ENCODE data around the gene PKP1. TPM values are rescaled to one million over a fixed set of nuclear protein-coding genes. Genes with fewer than 3 reads are reported as not detected.

The PKP1 gene
- total and polyA plus RNA-seq, 3 donors from 2014 or later, result 0.11 to 0.63 (median 0.50) TPM

DNA sequence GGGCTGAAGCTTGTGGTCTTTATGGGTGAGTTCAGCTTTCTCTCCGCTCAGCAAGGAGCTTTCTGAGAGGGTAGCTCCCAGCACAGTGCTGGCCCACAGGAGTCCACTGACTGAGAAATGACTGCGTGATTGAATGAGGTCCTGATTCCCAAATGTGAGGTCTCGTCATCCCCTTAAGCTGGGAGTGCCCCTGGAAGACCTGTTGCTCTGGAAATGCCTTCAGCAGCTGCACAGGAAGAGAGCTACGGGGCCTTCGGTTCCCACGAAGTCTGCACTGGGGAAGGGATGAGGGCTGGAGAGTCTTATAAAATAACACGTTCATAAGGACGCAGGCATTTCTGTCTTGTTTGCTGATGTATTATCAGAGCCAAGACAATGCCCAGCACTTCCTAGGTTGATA lies 80.2 kb downstream of the PKP1 start:
- DNase-seq, result no peak
- intact Hi-C loops (cut with DNase I; ENCODE audit: low total_unique reads), result loop anchor here (10.0 kb wide), 1 partner anchor 109 kb away; no protein-coding TSS in a partner anchor

DNA sequence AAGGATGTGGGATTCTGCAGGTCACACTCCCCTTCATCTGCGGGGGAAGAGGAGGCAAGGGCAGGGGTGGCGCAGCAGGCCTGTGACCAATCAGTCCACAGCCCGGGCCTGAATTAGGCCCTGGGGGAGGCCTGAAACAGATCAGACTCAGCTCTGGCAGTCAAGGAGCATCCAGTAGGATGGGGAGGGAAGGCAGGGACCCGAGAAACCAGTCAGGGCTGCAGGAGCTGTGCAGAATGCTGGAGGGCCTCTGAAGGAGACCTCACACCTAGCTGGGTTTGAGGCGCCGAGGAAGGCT lies 81.5 kb downstream of the PKP1 start:
- Histone ChIP-seq H3K36me3 (ENCODE audit: low read depth, missing control alignments) (no peaks in the 10 kb centered on the region), H3K4me1 (no peaks in the 10 kb centered on the region), H3K27ac (no peak overlapping the region), H3K4me3 (no peak overlapping the region), H3K9me3 (no peaks in the 10 kb centered on the region), H3K27me3 (no peaks in the 10 kb centered on the region)
- intact Hi-C loops (cut with DNase I; ENCODE audit: low total_unique reads), result loop anchor here (10.0 kb wide), 1 partner anchor 110 kb away; no protein-coding TSS in a partner anchor
- TF ChIP-seq POLR2A (IDR thresholded peaks at IDR 0.05), result no peak
- TF ChIP-seq, protein P1, sequence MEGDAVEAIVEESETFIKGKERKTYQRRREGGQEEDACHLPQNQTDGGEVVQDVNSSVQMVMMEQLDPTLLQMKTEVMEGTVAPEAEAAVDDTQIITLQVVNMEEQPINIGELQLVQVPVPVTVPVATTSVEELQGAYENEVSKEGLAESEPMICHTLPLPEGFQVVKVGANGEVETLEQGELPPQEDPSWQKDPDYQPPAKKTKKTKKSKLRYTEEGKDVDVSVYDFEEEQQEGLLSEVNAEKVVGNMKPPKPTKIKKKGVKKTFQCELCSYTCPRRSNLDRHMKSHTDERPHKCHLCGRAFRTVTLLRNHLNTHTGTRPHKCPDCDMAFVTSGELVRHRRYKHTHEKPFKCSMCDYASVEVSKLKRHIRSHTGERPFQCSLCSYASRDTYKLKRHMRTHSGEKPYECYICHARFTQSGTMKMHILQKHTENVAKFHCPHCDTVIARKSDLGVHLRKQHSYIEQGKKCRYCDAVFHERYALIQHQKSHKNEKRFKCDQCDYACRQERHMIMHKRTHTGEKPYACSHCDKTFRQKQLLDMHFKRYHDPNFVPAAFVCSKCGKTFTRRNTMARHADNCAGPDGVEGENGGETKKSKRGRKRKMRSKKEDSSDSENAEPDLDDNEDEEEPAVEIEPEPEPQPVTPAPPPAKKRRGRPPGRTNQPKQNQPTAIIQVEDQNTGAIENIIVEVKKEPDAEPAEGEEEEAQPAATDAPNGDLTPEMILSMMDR (IDR thresholded peaks at IDR 0.05), result no peak
- no peak for DNase-seq
- WGBS, 2 donors, result 87 to 89% methylated on average over 6 of the region's 6 CpGs

More for the DNA sequence above, 80.2 kb downstream of the PKP1 start:
- no peak overlapping the region for H3K4me3 ChIP-seq
- TF ChIP-seq, protein P1 (IDR thresholded peaks at IDR 0.05), result no peak
- no peak for TF ChIP-seq POLR2A (IDR thresholded peaks at IDR 0.05)
- no peaks in the 10 kb centered on the region for H3K27me3 ChIP-seq
- WGBS, 2 donors, result 85 to 88% methylated on average over 8 of the region's 8 CpGs
- H3K27ac ChIP-seq, result no peak overlapping the region
- H3K4me1 ChIP-seq, result no peaks in the 10 kb centered on the region
- H3K9me3 ChIP-seq, result no peaks in the 10 kb centered on the region
- no peaks in the 10 kb centered on the region for H3K36me3 ChIP-seq (ENCODE audit: low read depth, missing control alignments)

DNA sequence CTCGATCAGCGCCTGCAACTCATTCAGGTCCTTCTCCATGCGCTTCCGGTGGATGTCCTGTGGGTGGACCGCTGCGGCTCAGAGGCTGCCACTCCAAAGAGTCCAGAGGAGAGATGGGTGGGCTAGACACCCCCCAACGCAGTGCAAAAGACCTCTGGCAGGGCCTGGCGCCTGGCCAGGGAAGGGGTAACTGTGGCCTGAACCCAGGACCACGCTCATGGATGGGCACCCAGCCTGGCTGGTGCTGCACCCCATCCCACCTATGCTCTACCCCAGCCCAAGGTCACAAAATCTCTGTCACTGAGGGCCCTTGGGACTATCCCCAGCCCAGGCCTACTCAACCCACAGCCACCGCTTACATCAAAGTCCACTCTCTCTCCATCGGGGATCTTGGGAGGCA lies 81.9 kb downstream of the PKP1 start:
- intact Hi-C loops (cut with DNase I; ENCODE audit: low total_unique reads), result loop anchor here (10.0 kb wide), 1 partner anchor 110 kb away; no protein-coding TSS in a partner anchor

DNA sequence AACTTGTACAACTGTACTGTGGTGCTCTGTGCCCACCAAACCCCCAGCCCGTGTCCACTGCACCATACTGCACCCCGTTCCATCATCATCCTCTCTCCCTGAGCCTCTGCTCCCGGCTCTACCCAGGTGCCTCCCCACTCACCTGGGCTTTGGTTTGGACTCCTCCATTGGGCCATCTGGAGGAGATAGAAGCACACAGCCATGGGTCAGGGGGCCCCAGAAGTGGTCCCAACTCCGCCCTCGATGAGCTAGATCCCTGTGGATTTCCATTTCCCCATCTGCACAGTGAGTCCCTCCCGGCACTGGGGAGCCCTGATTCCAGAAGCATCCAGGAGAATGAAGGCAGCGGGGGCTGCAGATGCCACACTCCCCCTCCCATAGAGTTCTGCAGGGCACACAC lies 83.4 kb downstream of the PKP1 start:
- Histone ChIP-seq H3K27me3 (no peaks in the 10 kb centered on the region), H3K27ac (no peak overlapping the region), H3K36me3 (ENCODE audit: low read depth, missing control alignments) (no peaks in the 10 kb centered on the region), H3K9me3 (no peaks in the 10 kb centered on the region), H3K4me1 (no peaks in the 10 kb centered on the region), H3K4me3 (no peak overlapping the region)
- intact Hi-C loops (cut with DNase I; ENCODE audit: low total_unique reads), result loop anchor here (10.0 kb wide), 1 partner anchor 112 kb away; no protein-coding TSS in a partner anchor
- TF ChIP-seq, protein P1 (IDR thresholded peaks at IDR 0.05), result no peak
- no peak for TF ChIP-seq POLR2A (IDR thresholded peaks at IDR 0.05)
- 71 to 81% methylated on average over 7 of the region's 7 CpGs for WGBS, 2 donors
- no peak for DNase-seq

More for the DNA sequence above, 81.9 kb downstream of the PKP1 start:
- WGBS, 2 donors, result 84 to 98% methylated on average over 5 to 11 of the region's 11 CpGs
- H3K27me3 ChIP-seq, result no peaks in the 10 kb centered on the region
- no peaks in the 10 kb centered on the region for H3K4me1 ChIP-seq
- no peaks in the 10 kb centered on the region for H3K36me3 ChIP-seq (ENCODE audit: low read depth, missing control alignments)
- no peak overlapping the region for H3K27ac ChIP-seq
- TF ChIP-seq, protein P1 (IDR thresholded peaks at IDR 0.05), result no peak
- no peak for TF ChIP-seq POLR2A (IDR thresholded peaks at IDR 0.05)
- DNase-seq, result no peak
- H3K4me3 ChIP-seq, result no peak overlapping the region
- no peaks in the 10 kb centered on the region for H3K9me3 ChIP-seq

DNA sequence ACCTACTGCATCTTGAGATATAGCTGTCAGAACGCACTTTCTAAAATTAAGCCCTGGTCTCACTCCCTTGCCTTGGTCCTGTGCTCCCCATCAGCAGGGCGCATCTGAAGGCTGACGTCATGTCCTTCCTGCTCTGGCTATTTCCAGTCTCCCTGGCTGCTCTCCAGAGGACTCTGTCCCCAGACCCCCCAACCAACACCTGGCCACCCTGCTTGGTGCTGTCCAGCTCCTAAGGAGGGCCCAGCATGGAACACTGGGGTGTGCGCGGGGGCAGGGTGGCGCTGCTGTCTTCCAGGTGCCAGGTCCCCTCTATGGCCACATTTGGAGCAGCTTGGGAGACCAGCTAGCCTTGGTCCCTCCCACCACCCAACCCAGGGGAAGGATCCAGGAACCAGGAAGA lies 85.9 kb downstream of the PKP1 start:
- intact Hi-C loops (cut with DNase I; ENCODE audit: low total_unique reads), result loop anchor here (10.0 kb wide), 1 partner anchor 114 kb away; no protein-coding TSS in a partner anchor
- WGBS, 2 donors, result 85 to 87% methylated on average over 6 of the region's 6 CpGs

More for the DNA sequence above, 85.9 kb downstream of the PKP1 start:
- H3K9me3 ChIP-seq, result no peaks in the 10 kb centered on the region
- DNase-seq, result no peak
- no peaks in the 10 kb centered on the region for H3K36me3 ChIP-seq (ENCODE audit: low read depth, missing control alignments)
- no peak overlapping the region for H3K4me3 ChIP-seq
- H3K27ac ChIP-seq, result no peak overlapping the region
- H3K27me3 ChIP-seq, result no peaks in the 10 kb centered on the region
- no peaks in the 10 kb centered on the region for H3K4me1 ChIP-seq
- TF ChIP-seq, protein P1 (IDR thresholded peaks at IDR 0.05), result no peak
- no peak for TF ChIP-seq POLR2A (IDR thresholded peaks at IDR 0.05)

Data from testis (tissue), 3 donors.